ENCODE measurements around the gene ACSS1.

Gene ACSS1

DNA sequence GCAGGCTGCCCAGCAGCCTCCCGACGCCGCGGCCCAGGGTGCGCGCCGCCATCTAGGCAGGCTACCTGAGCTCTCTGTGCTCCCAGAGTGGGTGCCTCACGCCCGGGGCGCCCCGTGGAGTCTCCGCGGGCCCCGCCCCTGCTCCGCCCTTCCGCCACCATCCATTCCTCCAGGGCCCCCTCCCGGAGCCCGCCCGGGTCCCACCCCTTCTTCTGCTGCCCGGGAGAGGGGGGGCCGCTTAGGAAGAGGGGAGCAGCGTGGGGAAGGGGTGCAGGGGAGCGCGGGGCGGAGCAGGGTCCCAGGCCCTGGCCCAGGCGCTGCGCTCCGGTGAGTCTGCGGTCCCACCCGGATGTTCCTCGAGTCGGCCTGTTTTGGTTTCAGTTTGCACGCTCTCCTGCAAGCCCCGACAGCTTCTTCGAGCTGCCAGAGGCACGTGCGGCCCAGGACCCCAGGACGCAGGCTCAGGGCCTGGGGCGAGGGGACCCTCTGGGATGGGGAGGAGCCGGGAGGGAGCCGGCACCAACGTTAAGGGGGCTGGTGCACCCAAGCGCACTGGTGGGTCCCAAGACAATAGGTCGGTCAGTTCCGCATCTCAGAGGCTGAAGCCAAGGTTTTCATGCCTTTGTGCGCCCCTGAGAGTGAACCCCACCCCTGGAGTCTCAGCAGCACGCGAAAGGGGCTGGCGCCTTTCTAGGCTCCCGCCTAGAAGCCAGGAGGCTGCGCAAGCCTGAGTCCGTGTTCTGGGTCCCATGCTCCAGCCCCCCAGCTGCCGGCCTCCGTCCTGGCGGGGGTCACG, at the start of gene ACSS1:
Gene ACSS1 (minus strand): TSS at position 89 of the 796 bp plus-strand sequence. CDS start 37 bp downstream, at position 52.
- ATAC-seq (peak; percentile 60), DNase-seq (peak; percentile 69)

DNA sequence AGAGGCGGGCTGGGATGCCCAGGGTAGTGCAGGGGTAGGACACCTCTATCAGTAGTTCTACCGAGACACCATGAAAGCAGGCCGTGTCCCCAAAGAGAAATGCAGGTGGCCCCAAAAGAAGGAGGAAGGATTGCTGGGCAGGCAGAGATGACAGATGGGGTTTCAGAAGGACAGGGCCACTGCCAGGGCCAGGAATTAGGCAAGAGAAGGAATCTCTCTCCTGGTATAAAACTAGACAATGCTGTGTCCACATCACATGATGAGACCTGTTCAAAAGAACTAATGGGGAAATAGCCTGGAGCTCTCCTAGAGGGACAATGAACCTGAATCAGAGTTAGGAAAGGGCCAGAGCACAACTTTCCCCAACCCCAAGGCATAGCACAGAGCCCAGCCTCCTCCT, 45.6 kb upstream of the ACSS1 start:
- ATAC-seq, result no peak

DNA sequence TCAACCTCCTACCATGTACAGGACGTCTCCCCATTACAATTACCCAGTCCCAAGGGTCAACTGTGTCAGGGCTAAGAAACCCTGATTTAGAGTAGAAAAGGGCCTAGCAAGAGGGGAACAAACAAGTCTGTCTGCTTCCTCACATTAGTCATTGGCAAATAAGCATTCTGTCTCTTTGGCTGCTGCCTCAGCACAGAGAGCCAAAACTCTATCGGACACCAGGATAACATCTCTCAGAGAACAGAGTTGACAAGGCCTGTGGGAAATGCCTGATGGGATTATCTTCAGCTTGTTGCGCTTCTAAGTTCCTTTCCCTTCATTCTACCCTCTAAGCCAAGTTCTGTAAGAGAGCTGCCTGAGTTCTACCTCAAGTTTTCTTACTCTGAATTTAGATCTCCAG, 43.0 kb upstream of the ACSS1 start:
- ATAC-seq (no peak), DNase-seq (no peak)

More for the DNA sequence above, 45.6 kb upstream of the ACSS1 start:
- no peak for DNase-seq

DNA sequence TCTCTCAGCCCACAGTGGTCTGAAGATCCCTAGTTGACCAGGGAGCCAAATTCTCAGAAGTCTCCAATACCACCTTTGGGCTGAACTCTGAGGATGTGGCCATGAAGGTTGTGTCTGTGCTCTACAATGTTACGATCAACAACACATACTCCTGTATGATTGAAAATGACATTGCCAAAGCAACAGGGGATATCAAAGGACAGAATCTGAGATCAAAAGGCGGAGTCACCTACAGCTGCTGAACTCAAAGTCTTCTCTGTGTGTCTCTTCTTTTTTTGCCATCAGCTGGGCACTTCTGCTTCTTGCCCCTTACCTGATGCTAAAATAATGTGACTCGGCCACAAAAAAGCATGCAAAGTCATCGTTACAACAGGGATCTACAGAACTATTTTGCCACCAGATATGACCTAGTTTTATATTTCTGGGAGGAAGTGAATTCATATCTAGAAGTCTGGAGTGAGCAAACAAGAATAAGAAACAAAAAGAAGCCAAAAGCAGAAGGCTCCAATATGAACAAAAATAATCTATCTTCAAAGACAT, 41.7 kb upstream of the ACSS1 start:
- ATAC-seq, result no peak
- DNase-seq, result no peak

DNA sequence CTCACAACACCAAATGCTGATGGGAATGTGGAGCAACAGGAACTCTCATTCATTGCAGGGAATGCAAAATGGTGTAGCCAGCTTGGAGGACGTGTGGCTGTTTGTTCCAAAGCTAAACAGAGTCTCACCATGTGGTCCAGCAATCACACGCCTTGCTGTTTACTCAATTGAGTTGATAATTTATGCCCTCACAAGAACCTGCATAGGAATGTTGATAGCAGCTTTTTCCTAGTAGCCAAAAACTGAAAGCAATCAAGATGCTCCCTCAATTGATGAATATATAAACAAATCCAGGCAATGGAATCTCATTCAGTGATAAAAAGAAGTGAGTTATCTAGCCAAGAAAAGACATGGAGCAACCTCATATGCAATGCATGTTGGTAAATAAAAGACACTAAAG, 39.6 kb upstream of the ACSS1 start:
- ATAC-seq (no peak), DNase-seq (no peak)

DNA sequence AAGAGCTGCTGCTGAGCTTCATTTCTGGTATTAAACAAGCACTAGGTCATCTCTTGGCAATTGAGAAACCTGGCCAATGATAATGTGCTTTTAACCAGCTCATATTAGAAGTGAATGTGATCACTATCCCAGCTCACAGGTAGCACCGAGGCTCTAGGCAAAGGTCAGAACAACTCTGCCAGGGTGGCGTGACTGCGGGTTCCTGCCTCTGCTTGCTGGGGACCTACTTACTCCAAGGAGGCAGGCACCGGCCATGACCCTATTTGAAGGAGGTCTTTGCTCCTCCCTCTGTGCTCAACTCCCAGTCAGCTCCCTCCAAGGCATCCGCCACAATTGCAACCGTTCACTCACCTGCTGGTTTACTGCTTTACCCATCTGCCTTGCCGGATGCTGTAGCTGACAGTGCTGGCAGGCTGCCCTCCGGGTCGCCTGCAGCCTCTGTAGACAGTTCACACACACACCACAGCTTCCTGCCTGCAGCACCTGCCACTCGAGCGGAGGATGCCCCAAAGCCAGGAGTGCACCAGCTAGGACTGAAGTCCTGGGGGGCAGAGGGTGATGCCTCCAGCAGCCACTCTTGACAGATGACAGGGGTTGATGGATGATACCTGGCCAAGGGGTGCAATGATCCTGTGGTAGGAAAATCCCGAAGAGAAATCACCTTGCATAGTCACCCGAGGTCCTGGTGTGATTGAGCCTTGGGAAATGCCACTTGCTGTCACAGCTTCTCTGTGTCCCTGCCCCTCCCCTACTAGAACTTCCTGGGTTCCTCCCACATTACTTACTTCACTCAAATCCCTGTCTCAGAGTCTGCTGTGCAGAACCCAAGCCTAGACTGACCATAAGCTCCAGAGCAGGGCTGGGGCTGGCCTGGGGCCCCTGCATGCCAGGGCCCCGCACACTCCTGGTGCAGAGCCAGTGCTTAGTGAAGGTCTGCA, 32.8 kb upstream of the ACSS1 start:
- DNase-seq (peak; percentile 34), ATAC-seq (peak; percentile 75)

DNA sequence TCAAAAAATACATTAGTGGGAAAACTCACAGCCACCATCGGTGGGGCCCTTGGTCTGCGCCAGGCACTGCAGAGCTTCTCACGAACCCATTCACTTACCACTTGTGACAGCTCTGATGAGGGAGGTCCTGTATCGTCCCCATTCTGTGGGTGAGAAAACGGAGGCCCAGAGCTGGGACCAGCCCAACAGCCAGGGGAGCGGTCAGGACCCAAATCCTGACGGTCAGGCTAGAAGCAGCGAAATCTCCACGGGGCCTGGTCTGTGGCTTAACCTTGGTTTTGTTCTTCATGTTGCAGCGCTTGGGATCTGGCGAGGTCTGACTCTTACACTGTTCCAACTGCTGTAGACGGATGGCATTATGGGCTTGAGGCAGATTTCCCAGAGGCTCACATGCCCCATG, 31.7 kb upstream of the ACSS1 start:
- no peak for DNase-seq
- ATAC-seq, result no peak

DNA sequence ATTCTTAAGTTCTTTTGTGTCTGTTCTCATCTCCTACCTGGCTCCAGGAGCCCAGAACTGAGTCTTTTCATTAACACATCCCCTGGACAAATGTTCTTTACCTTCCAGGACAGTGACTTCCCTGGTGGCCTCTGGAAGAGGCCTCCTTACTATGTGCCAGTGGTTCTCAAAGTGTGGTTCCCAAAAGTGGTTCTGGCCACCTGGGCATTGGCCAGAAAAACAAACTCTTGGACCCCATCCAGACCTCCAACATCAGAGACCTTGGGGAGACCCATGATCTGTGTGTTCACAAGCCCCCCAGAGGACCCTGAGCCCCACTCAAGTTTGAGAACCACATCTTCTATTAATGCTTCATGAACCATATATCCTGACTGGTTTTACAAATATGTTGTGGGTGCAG, 31.2 kb upstream of the ACSS1 start:
- ATAC-seq, result no peak
- DNase-seq, result no peak

DNA sequence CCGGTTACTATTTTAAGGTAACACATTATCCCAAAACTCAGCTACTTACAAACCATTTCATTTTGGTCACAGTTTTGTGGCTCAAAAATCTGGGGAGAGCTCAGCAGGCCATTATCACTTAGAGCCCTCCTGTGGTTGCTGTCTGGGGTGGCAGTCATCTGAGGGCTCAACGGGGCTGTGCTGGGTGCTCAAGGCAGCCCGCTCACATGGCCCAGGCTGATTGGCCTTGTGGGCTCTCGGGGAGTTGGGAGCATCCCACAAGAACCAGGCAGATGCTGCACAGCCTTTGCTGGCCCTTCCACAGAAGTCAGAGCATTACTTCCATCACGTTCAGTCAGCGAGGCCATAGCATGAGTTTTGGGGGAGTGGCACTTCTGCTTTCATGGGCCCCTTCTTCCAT, 30.3 kb upstream of the ACSS1 start:
- no peak for DNase-seq
- no peak for ATAC-seq

DNA sequence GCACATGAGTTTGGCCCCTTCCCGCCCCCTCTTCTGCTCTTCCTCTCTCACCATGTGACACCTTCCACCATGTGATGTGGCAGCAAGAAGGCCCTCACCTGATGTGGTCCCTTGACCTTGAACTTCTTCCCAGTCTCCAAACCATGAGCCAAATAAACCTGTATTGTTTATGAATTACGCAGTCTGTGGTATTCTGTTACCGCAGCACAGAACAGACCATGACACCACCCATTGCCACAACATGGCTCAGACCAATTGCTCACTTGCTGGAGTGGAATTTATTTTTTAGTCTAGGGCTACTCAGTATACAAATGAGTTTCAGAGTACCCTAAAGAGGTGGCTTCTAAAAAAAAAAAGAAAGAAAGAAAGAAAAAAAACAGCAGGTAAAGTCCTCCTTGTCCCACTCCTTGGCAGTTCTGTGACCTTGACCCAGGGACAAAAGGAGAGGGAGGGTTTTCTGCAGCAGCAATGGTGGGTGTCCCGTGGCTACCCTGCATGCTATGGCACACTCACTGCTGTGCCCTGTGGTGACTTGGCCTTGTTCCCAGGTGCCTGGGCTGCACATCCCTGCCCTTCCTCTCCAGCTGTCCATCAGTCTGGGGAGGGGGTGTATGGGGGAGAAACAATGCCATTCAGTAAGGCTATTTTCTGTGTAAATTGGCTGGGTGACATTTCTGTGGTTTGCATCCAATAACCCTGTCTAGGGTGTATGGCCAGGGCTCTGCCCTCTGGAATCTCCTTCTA, 29.4 kb upstream of the ACSS1 start:
- DNase-seq (no peak), ATAC-seq (no peak)

DNA sequence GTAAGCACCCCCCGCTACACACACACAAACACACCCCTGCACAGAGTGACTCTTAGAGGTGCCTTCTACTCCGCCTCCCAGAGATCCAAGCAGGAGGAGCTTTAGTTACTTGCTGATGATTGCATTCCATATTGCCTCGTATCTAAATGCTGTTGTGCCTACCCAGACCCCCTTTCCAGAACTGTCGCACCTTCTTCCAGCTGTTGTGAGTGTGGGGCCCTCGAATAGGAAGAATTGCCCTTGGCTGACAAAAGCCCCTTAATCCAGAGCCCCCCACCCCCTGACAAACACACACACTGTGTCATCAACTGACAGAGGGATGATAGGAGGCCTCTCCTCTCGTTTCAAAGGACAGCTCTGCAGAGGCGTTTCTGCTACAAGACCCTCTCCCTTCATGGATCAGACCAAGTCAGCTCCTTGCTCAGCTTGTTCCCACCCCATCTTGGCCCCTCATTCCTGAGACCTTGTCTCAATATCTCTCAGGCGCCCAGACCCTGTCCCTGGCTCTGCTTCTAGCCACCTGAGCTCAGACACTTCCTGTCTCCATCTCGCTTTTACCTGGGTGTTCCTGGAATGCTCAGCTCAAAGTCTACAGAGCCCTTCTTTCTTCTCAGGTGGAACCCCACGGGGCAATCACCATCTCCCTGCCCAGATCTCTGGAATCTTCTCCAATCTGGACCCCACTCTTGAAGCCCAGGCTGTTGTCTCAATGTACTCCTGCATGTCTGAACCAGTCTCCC, 28.0 kb upstream of the ACSS1 start:
- ATAC-seq (no peak), DNase-seq (no peak)

DNA sequence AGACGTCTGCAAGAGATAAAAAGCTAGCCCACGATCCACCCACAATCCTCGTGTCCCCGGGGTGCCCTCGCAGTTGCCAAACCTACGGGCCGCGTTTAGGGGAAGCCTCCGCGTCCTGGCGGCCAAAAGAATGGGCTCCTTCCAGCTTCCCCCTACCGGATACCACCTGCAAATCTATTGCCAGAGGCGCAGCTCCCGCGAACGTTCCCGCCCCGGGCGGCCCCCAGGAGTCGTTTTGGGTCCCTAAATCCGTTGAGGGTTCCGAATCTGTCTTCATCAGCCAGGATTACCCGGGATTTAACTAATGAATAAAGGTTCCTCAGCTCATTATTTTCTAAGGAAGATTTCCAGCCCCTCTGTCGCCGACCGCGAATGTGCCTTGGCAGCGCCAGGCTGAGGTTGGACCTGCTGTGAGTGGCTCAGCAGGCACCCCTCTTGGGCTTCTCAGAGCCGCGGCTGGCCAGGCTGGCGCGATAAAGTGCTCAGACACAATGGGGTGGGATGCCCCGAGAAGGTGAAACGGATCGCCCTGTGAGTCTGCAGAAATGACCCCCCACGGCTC, 26.8 kb upstream of the ACSS1 start:
- ATAC-seq, result peak; percentile 4
- peak; percentile 34 for DNase-seq

DNA sequence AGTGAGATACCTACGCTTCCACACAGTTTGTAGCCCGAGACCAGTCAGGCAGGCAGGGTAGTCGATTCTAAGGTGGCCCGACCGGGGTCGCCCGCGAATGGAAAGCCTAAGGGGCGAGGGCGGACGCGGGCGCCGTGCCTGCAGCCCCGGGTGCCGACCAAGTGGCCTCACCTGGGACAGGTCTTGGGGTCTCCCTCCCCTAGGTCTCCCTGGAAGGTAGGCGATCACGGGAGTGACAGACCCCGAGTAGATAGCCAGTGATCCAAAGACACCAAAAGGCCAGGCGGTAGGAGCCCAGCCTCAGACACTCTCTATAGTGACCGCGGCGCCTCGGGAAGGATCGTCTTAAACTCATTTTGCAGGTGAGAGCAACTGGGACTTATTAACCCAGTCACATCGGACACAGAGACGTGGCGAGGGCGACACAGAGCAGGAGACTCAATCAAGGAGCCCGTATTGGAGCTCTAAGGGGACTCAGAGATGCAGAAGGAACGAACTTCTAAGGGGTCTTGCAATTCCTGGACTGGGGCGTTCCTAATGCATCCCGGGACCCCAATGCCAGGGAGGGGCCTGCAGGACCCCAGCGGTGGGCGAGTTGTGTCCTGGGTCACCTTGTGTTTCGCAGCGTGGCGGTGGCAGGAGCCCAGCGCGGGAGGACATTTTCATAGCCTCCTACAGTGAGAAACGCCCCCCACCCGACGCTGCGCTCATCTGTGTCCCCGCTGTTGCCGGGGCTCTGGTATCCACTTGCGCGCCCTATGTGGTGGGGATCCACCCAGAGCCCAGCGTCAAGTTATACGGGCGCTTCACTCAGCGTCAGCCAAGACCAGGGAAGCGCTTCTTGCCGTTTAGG, 26.1 kb upstream of the ACSS1 start:
- DNase-seq (peak; percentile 72), ATAC-seq (peak; percentile 61)

DNA sequence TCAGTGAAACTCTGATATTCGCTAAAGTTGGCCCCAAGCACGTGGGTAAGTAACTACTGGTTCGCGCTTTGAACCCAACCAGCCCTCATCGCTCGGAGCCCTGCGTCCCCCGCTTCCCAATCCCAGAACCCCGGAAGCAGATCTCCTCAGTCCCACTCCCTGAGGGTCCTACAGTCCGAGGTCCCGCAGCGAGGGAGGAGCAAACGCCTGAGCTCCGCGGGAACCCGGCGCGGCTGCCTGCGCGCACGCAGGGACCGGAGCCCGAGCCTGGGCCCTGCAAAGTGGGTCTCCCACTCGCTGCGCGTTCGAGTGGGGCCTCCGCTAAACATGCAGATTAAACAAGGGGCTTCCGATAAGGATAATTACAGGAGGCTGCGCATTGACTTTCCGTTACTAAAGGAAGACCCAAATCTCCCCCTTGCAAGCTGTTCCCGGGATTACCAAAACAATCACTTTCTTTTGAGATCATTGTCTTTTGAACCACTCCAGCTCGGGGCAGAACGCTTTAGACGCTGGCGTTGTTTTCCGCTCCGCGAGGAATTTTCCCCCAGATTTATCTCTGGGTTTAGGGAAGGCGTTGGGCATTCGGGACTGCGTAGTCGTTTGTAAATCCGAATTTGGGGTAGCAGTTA, 25.3 kb upstream of the ACSS1 start:
- DNase-seq, result no peak
- no peak for ATAC-seq

DNA sequence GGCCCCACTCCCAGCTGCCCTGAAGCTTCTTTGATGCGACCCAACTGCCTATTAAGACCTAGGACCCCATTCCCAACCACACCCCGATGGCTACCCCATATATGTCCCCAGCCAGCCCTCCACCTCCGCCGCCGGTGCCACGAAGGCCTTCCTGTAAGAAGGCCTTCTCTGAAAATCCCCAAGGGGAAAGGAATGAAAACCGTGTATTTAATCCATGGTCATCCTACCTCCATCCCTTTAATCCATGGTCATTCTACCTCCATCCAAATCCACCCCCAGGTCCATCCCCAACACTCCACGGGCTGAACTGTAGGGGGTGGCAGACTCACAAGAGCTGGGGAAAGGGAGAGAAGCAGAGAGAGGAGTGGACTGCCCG, 24.5 kb upstream of the ACSS1 start:
- ATAC-seq (no peak), DNase-seq (no peak)

DNA sequence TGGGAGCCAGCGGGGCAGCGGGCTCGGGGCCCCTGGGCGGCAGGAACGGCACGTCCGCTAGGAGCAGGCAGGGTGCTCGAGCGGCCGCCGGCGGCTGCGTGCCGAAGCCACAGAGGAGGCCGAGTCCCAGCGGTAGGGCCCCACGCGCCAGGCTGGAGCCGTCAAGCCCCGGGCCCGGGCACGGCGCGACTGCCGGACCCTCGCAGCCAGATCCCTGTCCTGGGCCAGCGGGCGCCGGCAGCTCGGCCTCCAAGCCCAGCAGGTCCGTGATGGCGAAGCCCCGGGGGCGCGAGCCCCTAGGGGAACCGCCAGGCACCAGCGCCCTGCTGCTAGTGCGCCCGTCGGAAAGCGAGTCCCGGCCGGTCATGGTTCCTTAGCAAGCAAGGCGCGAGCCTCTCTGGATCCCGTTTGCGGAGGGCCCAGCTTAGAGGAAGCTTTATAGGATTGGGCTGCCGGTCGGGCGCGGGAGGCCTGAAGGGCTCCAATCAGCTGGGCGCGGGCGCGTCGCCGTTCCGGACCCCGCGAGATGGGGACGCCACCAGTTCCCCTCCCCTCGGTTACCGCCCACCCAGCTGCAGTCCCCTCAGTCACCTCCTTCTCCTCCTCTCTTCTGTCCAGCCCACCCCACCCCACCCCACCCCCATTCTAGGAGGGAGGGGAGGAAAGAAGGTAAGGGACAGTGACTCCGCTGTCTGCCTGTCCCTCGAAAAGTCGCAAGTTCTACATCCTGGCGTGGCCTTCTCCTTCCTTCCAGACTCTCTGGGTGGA, 24.0 kb upstream of the ACSS1 start, which contains the start of gene VSX1:
Gene VSX1 (minus strand): TSS at position 412 of the 768 bp plus-strand sequence. CDS start 45 bp downstream, at position 367.
- DNase-seq (no peak), ATAC-seq (no peak)

DNA sequence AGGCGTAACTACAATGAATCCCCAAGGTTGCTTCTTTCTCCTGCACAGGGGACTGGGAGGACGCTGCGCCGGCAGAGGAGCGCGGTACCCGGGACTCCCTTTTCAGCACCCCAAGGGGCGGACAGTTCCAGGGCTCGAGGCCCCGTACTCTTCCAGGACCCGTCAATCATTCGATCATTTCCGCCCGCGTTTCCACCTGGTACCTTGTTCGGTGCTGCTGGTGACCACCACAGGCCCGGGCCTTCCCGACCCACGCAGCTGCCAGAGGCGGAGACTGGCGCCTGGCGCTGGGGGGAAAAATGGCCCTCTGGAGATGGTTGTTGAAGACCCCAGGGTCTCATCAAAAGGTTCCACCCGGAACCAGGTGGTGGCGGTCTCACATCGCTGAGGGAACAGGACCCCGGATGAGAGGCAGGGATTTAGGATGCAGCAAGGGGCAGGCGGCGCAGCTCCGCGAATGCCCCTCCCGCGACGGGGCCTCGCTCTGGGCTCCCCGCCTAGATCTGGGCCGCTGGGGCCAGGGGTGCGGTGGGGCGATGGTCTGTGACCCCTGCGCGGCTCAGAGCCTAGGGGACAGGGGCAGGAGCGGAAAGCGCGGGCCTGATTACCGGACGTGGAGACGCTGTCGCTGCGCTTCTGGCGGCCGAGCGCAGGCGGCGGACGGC, 23.3 kb upstream of the ACSS1 start:
- ATAC-seq, result no peak
- DNase-seq, result peak; percentile 53

DNA sequence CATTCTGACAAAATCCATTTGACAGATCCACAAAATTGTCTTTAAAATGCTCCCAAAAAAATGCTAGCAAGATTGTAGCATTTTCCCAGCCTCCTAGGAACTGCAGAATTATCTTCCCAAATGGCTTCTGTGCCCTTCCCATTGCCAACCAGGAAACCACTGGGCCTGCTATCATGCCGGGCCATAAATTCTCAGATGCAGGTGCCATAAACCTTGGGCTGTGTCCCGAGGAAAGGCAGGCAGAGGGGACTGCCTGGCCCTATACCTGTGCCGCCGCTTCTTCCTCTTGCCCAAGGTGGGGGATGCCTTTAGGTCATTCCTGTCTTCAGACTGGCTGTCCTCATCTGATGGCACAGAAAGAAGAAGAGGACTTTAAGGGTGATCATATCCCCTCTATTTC, 21.2 kb upstream of the ACSS1 start:
- no peak for DNase-seq

More for the DNA sequence above, 21.2 kb upstream of the ACSS1 start:
- no peak for ATAC-seq
